HCT116 (cell line): Measurements from ENCODE around the gene SYNE1.

ENCODE experiments used
- CTCF ChIP-seq, 3 experiments: fragments of 200-600 bp in 1 of 3; sonication (generic) in 1 of 3; IDR thresholded peaks in 2 of 3; conservative IDR thresholded peaks in 1 of 3; 2 replicates each; pipeline ENCODE4 v1.5.1; 2012 to 2017; ENCODE audit warnings: low read depth in 2 of 3, low read length in 2 of 3, antibody characterized with exemption in 1 of 3, borderline replicate concordance in 1 of 3, control low read depth in 1 of 3, mild to moderate bottlenecking in 1 of 3, mixed read lengths in 1 of 3, mixed run types in 1 of 3, moderate library complexity in 1 of 3; ENCODE audit not compliant: insufficient read depth in 1 of 3
- ELF1 ChIP-seq: IDR thresholded peaks from 2 replicates; pipeline ENCODE4 v1.6.1; 2012; ENCODE audit warnings: low read depth, borderline replicate concordance
- EZH2 ChIP-seq: fragments of 200-600 bp; sonication (generic); IDR thresholded peaks from 2 replicates; pipeline ENCODE4 v1.6.1; 2017; ENCODE audit warnings: antibody characterized with exemption, mixed run types
- MAX ChIP-seq: IDR thresholded peaks from 2 replicates; pipeline ENCODE4 v1.6.1; 2012
- POLR2A ChIP-seq: IDR thresholded peaks from 2 replicates; pipeline ENCODE4 v1.7.0; 2011; ENCODE audit warnings: borderline replicate concordance; ENCODE audit not compliant: insufficient read depth, insufficient read length; ENCODE audit errors: extremely low read depth
- POLR2AphosphoS5 ChIP-seq: IDR thresholded peaks from 2 replicates; pipeline ENCODE4 v1.6.1; 2011; ENCODE audit warnings: mild to moderate bottlenecking, low read depth, low read length, moderate library complexity
- RAD21 ChIP-seq: IDR thresholded peaks from 2 replicates; pipeline ENCODE4 v1.6.1; 2012; ENCODE audit warnings: low read depth, mild to moderate bottlenecking
- REST ChIP-seq: IDR thresholded peaks from 2 replicates; pipeline ENCODE4 v1.6.1; 2012; ENCODE audit warnings: low read depth
- SP1 ChIP-seq: IDR thresholded peaks from 2 replicates; pipeline ENCODE4 v1.6.1; 2012; ENCODE audit warnings: low read depth
- SRF ChIP-seq: IDR thresholded peaks from 2 replicates; pipeline ENCODE4 v1.6.1; 2012; ENCODE audit warnings: low read depth
- ZFX ChIP-seq: fragments of 450-650 bp; IDR thresholded peaks from 2 replicates; pipeline ENCODE4 v1.6.1; 2017
- ZNF274 ChIP-seq: fragments of 200-500 bp; sonication (Bioruptor generic); IDR thresholded peaks from 2 replicates; pipeline ENCODE4 v1.6.1; 2014; ENCODE audit warnings: mild to moderate bottlenecking, low read depth, low read length, inconsistent platforms

DNA sequence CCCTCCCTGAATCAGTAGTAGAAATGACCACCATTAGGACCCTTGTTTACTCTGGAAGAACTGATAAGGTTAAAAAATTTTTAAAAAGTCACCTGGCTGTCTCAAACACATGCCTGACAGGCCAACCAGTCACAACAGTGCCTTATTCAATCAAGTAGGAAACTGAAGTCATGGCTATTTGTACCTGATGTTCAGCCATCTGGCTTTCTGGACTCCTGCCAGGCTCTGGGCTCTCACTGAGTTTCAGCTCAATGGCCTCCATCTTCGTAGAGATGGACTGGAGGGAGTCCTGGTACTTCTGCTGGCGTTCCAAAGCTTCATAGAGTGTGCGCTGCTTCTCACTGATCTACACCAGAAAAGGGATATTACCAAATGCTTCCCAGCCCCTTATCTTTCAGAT, 343.8 kb downstream of the SYNE1 start:
- TF ChIP-seq POLR2A (no peak), CTCF (IDR thresholded peaks at IDR 0.05 in 2 of 3, conservative IDR thresholded peaks at IDR 0.05 in 1 of 3; ENCODE audit: borderline replicate concordance in 1 of 3, insufficient read depth in 1 of 3, low read depth in 2 of 3, low read length in 2 of 3) (no peak), SRF (no peak), MAX (no peak), ZNF274 (no peak), ELF1 (no peak), SP1 (no peak), REST (no peak), RAD21 (no peak), POLR2AphosphoS5 (no peak), EZH2 (no peak), ZFX (no peak)
